OCI-LY1 (cell line): ENCODE measurements around the gene LARP1B.

Experiments
- H2AFZ ChIP-seq: fragments of 200-600 bp; sonication (generic), shearing (Covaris generic); 2 replicates; pipeline ENCODE4 v1.6.0; 2014; ENCODE audit warnings: antibody characterized with exemption, mild to moderate bottlenecking, low read length
- H3F3A ChIP-seq: fragments of 200-600 bp; sonication (generic), shearing (Covaris generic); 2 replicates; pipeline ENCODE4 v1.6.0; 2014; ENCODE audit warnings: mild to moderate bottlenecking, antibody characterized with exemption, low read length, moderate library complexity; ENCODE audit not compliant: insufficient read depth
- H3K27ac ChIP-seq: fragments of 200-600 bp; sonication (generic); 2 replicates; pipeline ENCODE4 v1.5.1; 2014; ENCODE audit warnings: low read length, mixed run types, mild to moderate bottlenecking, low read depth; ENCODE audit not compliant: poor library complexity, severe bottlenecking
- H3K27me3 ChIP-seq: fragments of 200-600 bp; sonication (generic); 2 replicates; pipeline ENCODE4 v1.6.0; 2014; ENCODE audit warnings: antibody characterized with exemption, mild to moderate bottlenecking, low read length, moderate library complexity; ENCODE audit not compliant: insufficient read depth
- H3K36me3 ChIP-seq: fragments of 200-600 bp; sonication (generic); 2 replicates; pipeline ENCODE4 v1.6.1; 2014; ENCODE audit warnings: mild to moderate bottlenecking, antibody characterized with exemption, low read length, moderate library complexity, mixed read lengths; ENCODE audit not compliant: insufficient read depth
- H3K4me1 ChIP-seq: fragments of 200-600 bp; sonication (generic); 2 replicates; pipeline ENCODE4 v1.5.1; 2014; ENCODE audit warnings: mild to moderate bottlenecking, low read length, moderate library complexity; ENCODE audit not compliant: insufficient read depth, severe bottlenecking
- H3K4me2 ChIP-seq: fragments of 200-600 bp; sonication (generic), shearing (Covaris generic); 2 replicates; pipeline ENCODE4 v1.6.1; 2014; ENCODE audit warnings: low read length
- H3K4me3 ChIP-seq: fragments of 200-600 bp; sonication (generic); 2 replicates; pipeline ENCODE4 v1.5.1; 2014; ENCODE audit warnings: low read length, low read depth, mild to moderate bottlenecking, mixed read lengths; ENCODE audit not compliant: poor library complexity, severe bottlenecking
- H3K79me2 ChIP-seq: fragments of 200-600 bp; shearing (Covaris generic); 2 replicates; pipeline ENCODE4 v1.6.1; 2016; ENCODE audit warnings: mixed run types, low read length, mixed read lengths; ENCODE audit not compliant: insufficient read depth
- H3K9ac ChIP-seq: fragments of 200-600 bp; sonication (generic), shearing (Covaris generic); 2 replicates; pipeline ENCODE4 v1.6.1; 2014; ENCODE audit warnings: mild to moderate bottlenecking, low read length, mixed read lengths
- H3K9me2 ChIP-seq: fragments of 200-600 bp; sonication (generic), shearing (Covaris generic); 2 replicates; pipeline ENCODE4 v1.6.1; 2014; ENCODE audit warnings: low read depth, mild to moderate bottlenecking, low read length, mixed read lengths
- H3K9me3 ChIP-seq: fragments of 200-600 bp; shearing (Covaris generic); 2 replicates; pipeline ENCODE4 v1.6.1; 2014; ENCODE audit warnings: low read length, mixed read lengths
- H4K20me1 ChIP-seq: fragments of 200-600 bp; sonication (generic), shearing (Covaris generic); 2 replicates; pipeline ENCODE4 v1.6.0; 2016; ENCODE audit warnings: mild to moderate bottlenecking, low read length; ENCODE audit not compliant: insufficient read depth
- CTCF ChIP-seq: fragments of 200-600 bp; sonication (generic), shearing (Covaris generic); IDR thresholded peaks from 2 replicates; pipeline ENCODE4 v1.5.1; 2017; ENCODE audit warnings: mild to moderate bottlenecking, antibody characterized with exemption, low read length, moderate library complexity, mixed read lengths
- EZH2 ChIP-seq: fragments of 200-600 bp; sonication (generic), shearing (Covaris generic); IDR thresholded peaks from 2 replicates; pipeline ENCODE4 v1.8.0; 2017; ENCODE audit warnings: borderline replicate concordance, mixed run types, mild to moderate bottlenecking, antibody characterized with exemption, low read length, moderate library complexity, mixed read lengths

Gene LARP1B

GRCh38 chr4:128247906-128248305, 186.8 kb downstream of the LARP1B start:
- Histone ChIP-seq H3F3A (no peaks in the 10 kb centered on the region), H2AFZ (no peak overlapping the region), H4K20me1 (no peaks in the 10 kb centered on the region), H3K27me3 (no peaks in the 10 kb centered on the region), H3K9me3 (no peaks in the 10 kb centered on the region; the same call in 1 of the 2 replicates), H3K27ac (no peak overlapping the region), H3K4me2 (no peak overlapping the region), H3K4me1 (no peaks in the 10 kb centered on the region), H3K4me3 (no peak overlapping the region), H3K9ac (no peak overlapping the region), H3K9me2 (no peaks in the 10 kb centered on the region), H3K36me3 (no peaks in the 10 kb centered on the region), H3K79me2 (no peaks in the 10 kb centered on the region)
- TF ChIP-seq CTCF: no peak

- Histone ChIP-seq H2AFZ (no peak overlapping the region), H3K4me3 (no peak overlapping the region), H3K36me3 (no peaks in the 10 kb centered on the region), H3K79me2 (no peaks in the 10 kb centered on the region), H3K9me3 (no peaks in the 10 kb centered on the region; the same call in 1 of the 2 replicates), H3K27me3 (no peaks in the 10 kb centered on the region), H4K20me1 (no peaks in the 10 kb centered on the region), H3K4me1 (no peaks in the 10 kb centered on the region), H3K4me2 (no peak overlapping the region), H3K27ac (no peak overlapping the region), H3F3A (no peaks in the 10 kb centered on the region), H3K9ac (no peak overlapping the region), H3K9me2 (no peaks in the 10 kb centered on the region)
- no peak for TF ChIP-seq EZH2
- TF ChIP-seq CTCF: no peak
Measured at GRCh38 chr4:128249787-128250668, 188.9 kb downstream of the LARP1B start.

GRCh38 chr4:128255906-128256305, 194.8 kb downstream of the LARP1B start:
- H3K4me3 ChIP-seq: no peak overlapping the region
- H3K27me3 ChIP-seq: no peaks in the 10 kb centered on the region
- no peaks in the 10 kb centered on the region for H3K9me2 ChIP-seq
- H3K9me3 ChIP-seq: no peaks in the 10 kb centered on the region
- no peak for TF ChIP-seq EZH2
- no peak for TF ChIP-seq CTCF
- no peaks in the 10 kb centered on the region for H4K20me1 ChIP-seq
- no peaks in the 10 kb centered on the region for H3K79me2 ChIP-seq
- no peaks in the 10 kb centered on the region for H3K4me1 ChIP-seq
- no peak overlapping the region for H3K4me2 ChIP-seq
- H2AFZ ChIP-seq: no peak overlapping the region
- H3K9ac ChIP-seq: no peak overlapping the region
- H3K27ac ChIP-seq: no peak overlapping the region
- H3F3A ChIP-seq: no peaks in the 10 kb centered on the region
- H3K36me3 ChIP-seq: no peaks in the 10 kb centered on the region
